Esophagus muscularis mucosa (tissue), 4 donors: ENCODE data around the gene SIDT1. TPM values are rescaled to one million over a fixed set of nuclear protein-coding genes. Genes with fewer than 3 reads are reported as not detected.

Experiments
- DNase-seq: peaks from one replicate; pipeline ENCODE4 v3.0.0-alpha.2; 2017; ENCODE audit errors: extremely low spot score
- H3K27ac ChIP-seq, 4 donors: fragments of 200-600 bp; sonication (generic); replicated peaks in 1 of 4; 1 replicate in 3 of 4; 2 replicates in 1 of 4; pipeline ENCODE4 v1.5.1; 2016 to 2019; ENCODE audit warnings: mild to moderate bottlenecking in 1 of 4
- H3K27me3 ChIP-seq, 4 donors: fragments of 200-600 bp; sonication (generic); one replicate each; pipeline versions ENCODE4 v1.5.1 to v1.6.0; 2016 to 2019
- H3K36me3 ChIP-seq, 4 donors: fragments of 200-600 bp; sonication (generic); one replicate each; pipeline ENCODE4 v1.5.1; 2016 to 2019
- H3K4me1 ChIP-seq, 4 donors: fragments of 200-600 bp; sonication (generic); one replicate each; pipeline ENCODE4 v1.5.1; 2016 to 2019
- H3K4me3 ChIP-seq, 4 donors: fragments of 200-600 bp; sonication (generic); 1 replicate in 2 of 4; 2 replicates in 2 of 4; pipeline ENCODE4 v1.5.1; 2016 to 2019; ENCODE audit warnings: mild to moderate bottlenecking in 4 of 4, moderate library complexity in 1 of 4
- H3K9me3 ChIP-seq, 4 donors: fragments of 200-600 bp; sonication (generic); 1 replicate in 3 of 4; 2 replicates in 1 of 4; pipeline ENCODE4 v1.5.1; 2016 to 2019
- CTCF ChIP-seq, 3 experiments: fragments of 200-600 bp in 2 of 3; fragments of 450-650 bp in 1 of 3; sonication (generic) in 2 of 3; IDR thresholded peaks; one replicate each; pipeline ENCODE4 v1.5.1; 2017 to 2019; ENCODE audit warnings: antibody characterized with exemption in 3 of 3, mild to moderate bottlenecking in 2 of 3, moderate library complexity in 1 of 3
- EP300 ChIP-seq: sonication (generic); formaldehyde crosslinking; IDR thresholded peaks from one replicate; pipeline ENCODE4 v1.6.1; 2017; ENCODE audit warnings: antibody characterized with exemption
- POLR2A ChIP-seq: fragments of 450-650 bp; IDR thresholded peaks from one replicate; pipeline ENCODE4 v1.6.1; 2017; ENCODE audit warnings: antibody characterized with exemption, moderate library complexity, mild to moderate bottlenecking, low read depth
- POLR2AphosphoS5 ChIP-seq, 2 donors: sonication (generic); formaldehyde crosslinking; IDR thresholded peaks; one replicate each; pipeline ENCODE4 v1.6.1; 2017; ENCODE audit warnings: antibody characterized with exemption in 2 of 2
- WGBS: methylation state at CpG from one replicate; pipeline ENCODE4 v1.1.5; 2018; 5-methylcytosine and 5-hydroxymethylcytosine counted together
- intact Hi-C: fragments of 100-400 bp; cut with DNase I; formaldehyde crosslinking; loops from one replicate; pipeline ENCODE4 v1.15.1; 2023
- total RNA-seq, 4 donors: library from RNA; depleted of rRNA; stranded (reverse); fragments of >200 nt; gene quantifications; one replicate each; pipeline versions ENCODE4 v1.1.0 to v1.2.1, GENCODE V29; 2016

SIDT1 gene
- total RNA-seq, 4 donors from 2014 or later: 1.2 to 3.8 (median 1.9) TPM

GRCh38 chr3:113590983-113591382 is 58.6 kb downstream of the SIDT1 start:
- Histone ChIP-seq H3K9me3 (no peaks in the 10 kb centered on the region), H3K27me3 (no peaks in the 10 kb centered on the region), H3K4me3 (no peak overlapping the region), H3K36me3 (no peaks in the 10 kb centered on the region), H3K27ac (no peak overlapping the region), H3K4me1 (no peaks in the 10 kb centered on the region)
- TF ChIP-seq CTCF (IDR thresholded peaks at IDR 0.05) (no peak), POLR2A (no peak), POLR2AphosphoS5 (IDR thresholded peaks at IDR 0.05) (no peak), EP300 (no peak)
- DNase-seq: no peak
- intact Hi-C loops: no loop called here
- WGBS: 61% methylated on average over 1 of the region's 1 CpG

- no peak for DNase-seq
- Histone ChIP-seq H3K4me1 (no peaks in the 10 kb centered on the region), H3K27me3 (no peaks in the 10 kb centered on the region), H3K9me3 (no peaks in the 10 kb centered on the region), H3K36me3 (no peaks in the 10 kb centered on the region), H3K27ac (no peak overlapping the region), H3K4me3 (no peak overlapping the region)
- TF ChIP-seq EP300: no peak
- TF ChIP-seq POLR2AphosphoS5 (IDR thresholded peaks at IDR 0.05): no peak
- TF ChIP-seq POLR2A: no peak
- no peak for TF ChIP-seq CTCF (IDR thresholded peaks at IDR 0.05)
- intact Hi-C loops: no loop called here
- WGBS: 50% methylated on average over 2 of the region's 2 CpGs
Observed at GRCh38 chr3:113594066-113594465, 61.7 kb downstream of the SIDT1 start.

GRCh38 chr3:113597596-113598354 is 65.4 kb downstream of the SIDT1 start:
- DNase-seq: no peak
- H3K27me3 ChIP-seq: no peaks in the 10 kb centered on the region
- H3K36me3 ChIP-seq: no peaks in the 10 kb centered on the region
- intact Hi-C loops: no loop called here
- no peaks in the 10 kb centered on the region for H3K4me1 ChIP-seq
- no peak overlapping the region for H3K4me3 ChIP-seq
- no peaks in the 10 kb centered on the region for H3K9me3 ChIP-seq
- TF ChIP-seq EP300 (no peak), POLR2A (no peak), CTCF (IDR thresholded peaks at IDR 0.05) (no peak), POLR2AphosphoS5 (IDR thresholded peaks at IDR 0.05) (no peak)
- 40% methylated on average over 4 of the region's 4 CpGs for WGBS
- H3K27ac ChIP-seq: no peak overlapping the region

GRCh38 chr3:113600418-113601182 is 68.2 kb downstream of the SIDT1 start:
- intact Hi-C loops: no loop called here
- Histone ChIP-seq H3K36me3 (no peaks in the 10 kb centered on the region), H3K27me3 (no peaks in the 10 kb centered on the region), H3K4me1 (no peaks in the 10 kb centered on the region), H3K9me3 (no peaks in the 10 kb centered on the region), H3K27ac (no peak overlapping the region), H3K4me3 (no peak overlapping the region)
- no peak for DNase-seq
- TF ChIP-seq CTCF (IDR thresholded peaks at IDR 0.05) (no peak), EP300 (no peak)
- WGBS: 70% methylated on average over 2 of the region's 2 CpGs
